Thyroid gland (tissue), 4 donors: ENCODE data around the gene CDH20. TPM values are rescaled to one million over a fixed set of nuclear protein-coding genes. Genes with fewer than 3 reads are reported as not detected.

ENCODE experiments used
- DNase-seq, 2 donors: peaks; one replicate each; pipeline ENCODE4 v3.0.0-alpha.2; 2019
- H3K27ac ChIP-seq, 3 donors: fragments of 200-600 bp; sonication (generic); 1 replicate in 2 of 3; 2 replicates in 1 of 3; pipeline ENCODE4 v1.5.1; 2016 to 2019; ENCODE audit warnings: mild to moderate bottlenecking in 1 of 3, moderate library complexity in 1 of 3
- H3K27me3 ChIP-seq: fragments of 200-600 bp; sonication (generic); one replicate; pipeline ENCODE4 v1.5.1; 2019
- H3K36me3 ChIP-seq, 2 donors: fragments of 200-600 bp; sonication (generic); one replicate each; pipeline ENCODE4 v1.5.1; 2016 to 2019
- H3K4me1 ChIP-seq, 2 donors: fragments of 200-600 bp; sonication (generic); one replicate each; pipeline ENCODE4 v1.5.1; 2017 to 2019
- H3K4me3 ChIP-seq, 3 donors: fragments of 200-600 bp; sonication (generic); replicated peaks in 1 of 3; 1 replicate in 2 of 3; 2 replicates in 1 of 3; pipeline ENCODE4 v1.5.1; 2016; ENCODE audit warnings: mild to moderate bottlenecking in 1 of 3
- H3K9me3 ChIP-seq: fragments of 200-600 bp; sonication (generic); one replicate; pipeline ENCODE4 v1.5.1; 2017
- POLR2A ChIP-seq, 2 donors: fragments of 450-650 bp; IDR thresholded peaks; one replicate each; pipeline ENCODE4 v1.6.1; 2017; ENCODE audit warnings: antibody characterized with exemption in 2 of 2, mild to moderate bottlenecking in 2 of 2, moderate library complexity in 1 of 2
- WGBS, 2 donors: methylation state at CpG; one replicate each; pipeline ENCODE4 v1.1.5; 2017; 5-methylcytosine and 5-hydroxymethylcytosine counted together
- intact Hi-C: fragments of 100-400 bp; cut with DNase I; formaldehyde crosslinking; loops from one replicate; pipeline ENCODE4 v1.15.1; 2023
- total RNA-seq, 4 donors: library from RNA; depleted of rRNA; stranded (reverse); fragments of >200 nt; gene quantifications; one replicate each; pipeline ENCODE4 v1.2.3, GENCODE V29; 2016
- TF ChIP-seq, protein P1 (sequence below), 6 experiments: fragments of 200-600 bp in 3 of 6; fragments of 450-650 bp in 3 of 6; sonication (generic) in 3 of 6; IDR thresholded peaks; one replicate each; pipeline ENCODE4 v1.5.1; 2016 to 2019; ENCODE audit warnings: antibody characterized with exemption in 6 of 6, mild to moderate bottlenecking in 2 of 6, inconsistent platforms in 1 of 6, moderate library complexity in 1 of 6

The CDH20 gene
- total RNA-seq, 4 donors from 2014 or later = 0.39 to 1.2 (median 0.65) TPM

DNA sequence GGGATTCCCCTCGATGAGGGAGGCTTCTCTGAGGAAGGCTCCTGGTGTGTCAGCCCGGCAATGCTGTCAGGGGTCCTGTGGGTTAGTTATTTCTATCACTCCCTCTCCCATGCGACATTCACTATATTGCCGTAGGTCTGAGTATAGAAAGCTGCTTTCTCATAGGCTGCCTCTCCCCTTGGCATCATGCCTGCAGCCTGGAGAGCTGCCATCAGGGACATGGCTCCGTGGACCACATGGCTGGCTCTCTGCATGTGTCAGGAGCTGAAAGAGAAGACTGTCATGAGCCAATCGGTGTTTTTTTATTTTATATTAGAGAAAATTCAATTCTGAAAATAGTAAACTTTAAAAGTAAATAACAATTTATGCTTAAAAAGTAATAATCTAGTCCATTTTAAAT, 198.0 kb downstream of the CDH20 start:
- Histone ChIP-seq H3K27me3 (no peaks in the 10 kb centered on the region), H3K4me1 (no peaks in the 10 kb centered on the region), H3K4me3 (no peak overlapping the region), H3K36me3 (no peaks in the 10 kb centered on the region), H3K27ac (no peak overlapping the region), H3K9me3 (no peaks in the 10 kb centered on the region)
- no peak for DNase-seq
- TF ChIP-seq, protein P1, sequence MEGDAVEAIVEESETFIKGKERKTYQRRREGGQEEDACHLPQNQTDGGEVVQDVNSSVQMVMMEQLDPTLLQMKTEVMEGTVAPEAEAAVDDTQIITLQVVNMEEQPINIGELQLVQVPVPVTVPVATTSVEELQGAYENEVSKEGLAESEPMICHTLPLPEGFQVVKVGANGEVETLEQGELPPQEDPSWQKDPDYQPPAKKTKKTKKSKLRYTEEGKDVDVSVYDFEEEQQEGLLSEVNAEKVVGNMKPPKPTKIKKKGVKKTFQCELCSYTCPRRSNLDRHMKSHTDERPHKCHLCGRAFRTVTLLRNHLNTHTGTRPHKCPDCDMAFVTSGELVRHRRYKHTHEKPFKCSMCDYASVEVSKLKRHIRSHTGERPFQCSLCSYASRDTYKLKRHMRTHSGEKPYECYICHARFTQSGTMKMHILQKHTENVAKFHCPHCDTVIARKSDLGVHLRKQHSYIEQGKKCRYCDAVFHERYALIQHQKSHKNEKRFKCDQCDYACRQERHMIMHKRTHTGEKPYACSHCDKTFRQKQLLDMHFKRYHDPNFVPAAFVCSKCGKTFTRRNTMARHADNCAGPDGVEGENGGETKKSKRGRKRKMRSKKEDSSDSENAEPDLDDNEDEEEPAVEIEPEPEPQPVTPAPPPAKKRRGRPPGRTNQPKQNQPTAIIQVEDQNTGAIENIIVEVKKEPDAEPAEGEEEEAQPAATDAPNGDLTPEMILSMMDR (IDR thresholded peaks at IDR 0.05) = no peak
- TF ChIP-seq POLR2A (IDR thresholded peaks at IDR 0.05) = no peak
- WGBS, 2 donors = 62 to 65% methylated on average over 6 of the region's 6 CpGs
- intact Hi-C loops = no loop called here

- H3K9me3 ChIP-seq = no peaks in the 10 kb centered on the region
- H3K27ac ChIP-seq = no peak overlapping the region
- H3K27me3 ChIP-seq = no peaks in the 10 kb centered on the region
- H3K4me1 ChIP-seq = no peaks in the 10 kb centered on the region
- intact Hi-C loops = no loop called here
- TF ChIP-seq, protein P1 (IDR thresholded peaks at IDR 0.05) = no peak
- no peak for TF ChIP-seq POLR2A (IDR thresholded peaks at IDR 0.05)
- no peak for DNase-seq
- 65 to 70% methylated on average over 2 of the region's 2 CpGs for WGBS, 2 donors
- H3K4me3 ChIP-seq = no peak overlapping the region
- no peaks in the 10 kb centered on the region for H3K36me3 ChIP-seq
Observed at GRCh38 chr18:61531891-61532290, 198.7 kb downstream of the CDH20 start.

DNA sequence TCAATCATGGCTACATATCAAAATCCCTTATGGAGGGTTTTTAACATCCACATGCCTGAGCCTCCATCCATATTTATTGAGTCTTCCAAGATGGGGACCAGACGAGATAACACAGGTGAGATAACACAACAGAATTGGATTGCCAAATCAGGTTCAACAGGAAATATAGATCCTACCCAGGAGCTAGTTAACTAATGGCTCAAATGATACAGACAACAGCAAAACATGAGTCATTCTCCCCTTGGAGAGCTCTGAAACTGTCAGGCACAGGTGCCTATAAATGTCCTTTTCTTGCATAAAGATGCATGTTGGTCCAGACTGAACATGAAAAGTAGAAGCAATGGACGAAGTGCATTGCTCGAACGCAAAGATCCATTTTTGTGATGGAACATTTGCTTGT, 202.2 kb downstream of the CDH20 start:
- 91% methylated on average over 4 of the region's 4 CpGs for whole genome bisulfite sequencing, 2 donors

DNA sequence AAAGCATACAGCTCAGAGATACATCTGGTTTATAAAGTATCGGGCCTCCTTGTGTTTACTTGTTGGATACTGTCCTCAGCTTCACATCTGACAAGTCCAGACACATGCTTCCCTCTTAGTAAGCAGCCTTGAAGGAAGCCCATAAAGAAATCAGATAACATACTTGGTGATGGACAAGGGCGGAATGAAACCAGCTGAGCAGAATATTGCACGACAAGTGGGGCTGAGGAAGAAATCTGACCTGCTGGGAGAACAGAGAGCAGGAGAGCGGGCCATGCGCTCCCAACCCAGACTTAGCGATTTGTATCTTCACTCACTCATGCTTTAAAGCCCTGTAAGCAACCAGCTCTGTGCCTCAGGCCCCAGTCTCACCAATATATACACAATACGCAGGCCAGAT, 208.4 kb downstream of the CDH20 start:
- no peak for DNase-seq
- Histone ChIP-seq H3K4me1 (no peaks in the 10 kb centered on the region), H3K4me3 (no peak overlapping the region), H3K27ac (no peak overlapping the region), H3K27me3 (no peaks in the 10 kb centered on the region), H3K9me3 (no peaks in the 10 kb centered on the region), H3K36me3 (no peaks in the 10 kb centered on the region)
- 89 to 94% methylated on average over 7 of the region's 7 CpGs for WGBS, 2 donors
- TF ChIP-seq POLR2A (IDR thresholded peaks at IDR 0.05) = no peak
- TF ChIP-seq, protein P1 (IDR thresholded peaks at IDR 0.05) = no peak
- intact Hi-C loops = no loop called here

More for the DNA sequence above, 202.2 kb downstream of the CDH20 start:
- Histone ChIP-seq H3K4me3 (no peak overlapping the region), H3K27ac (no peak overlapping the region), H3K36me3 (no peaks in the 10 kb centered on the region), H3K27me3 (no peaks in the 10 kb centered on the region), H3K4me1 (no peaks in the 10 kb centered on the region), H3K9me3 (no peaks in the 10 kb centered on the region)
- intact Hi-C loops = no loop called here
- DNase-seq = no peak
- TF ChIP-seq, protein P1 (IDR thresholded peaks at IDR 0.05) = no peak
- no peak for TF ChIP-seq POLR2A (IDR thresholded peaks at IDR 0.05)

DNA sequence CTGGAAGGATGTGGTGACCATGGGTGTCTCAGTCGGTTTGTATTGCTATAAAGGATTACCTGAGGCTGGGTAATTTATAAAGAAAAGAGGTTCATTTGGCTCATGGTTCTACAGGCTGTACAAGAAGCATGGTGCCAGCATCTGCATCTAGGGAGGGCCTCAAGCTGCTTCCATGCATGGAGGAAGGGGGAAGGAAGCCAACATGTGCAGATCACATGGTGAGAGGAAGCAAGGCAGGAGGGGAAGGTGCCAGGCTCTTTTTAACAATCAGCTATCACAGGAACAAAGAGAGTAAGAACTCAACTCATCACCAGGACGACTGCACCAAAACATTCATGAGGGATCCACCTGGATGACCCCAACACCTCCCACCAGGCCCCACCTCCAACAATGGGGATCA, 209.4 kb downstream of the CDH20 start:
- Histone ChIP-seq H3K9me3 (no peaks in the 10 kb centered on the region), H3K27me3 (no peaks in the 10 kb centered on the region), H3K27ac (no peak overlapping the region), H3K36me3 (no peaks in the 10 kb centered on the region), H3K4me1 (no peaks in the 10 kb centered on the region), H3K4me3 (no peak overlapping the region)
- intact Hi-C loops = no loop called here
- no peak for DNase-seq
- TF ChIP-seq POLR2A (IDR thresholded peaks at IDR 0.05) = no peak
- TF ChIP-seq, protein P1 (IDR thresholded peaks at IDR 0.05) = no peak
- WGBS, 2 donors = 67 to 76% methylated on average over 2 of the region's 2 CpGs
